OCI-LY7 (cell line): ENCODE data around the gene HDGFL2. TPM values are rescaled to one million over a fixed set of nuclear protein-coding genes. Genes with fewer than 3 reads are reported as not detected.

Experiments used
- BruUV-seq: library from RNA; stranded (reverse); fragments of 400-500 nt; replicated peaks from 2 replicates; lab custom pipeline; 2021; lab: Mats Ljungman, UMichigan
- CTCF ChIA-PET: fragments of 300-600 bp; sonication (Branson Sonifier 250); formaldehyde crosslinking; loops from one replicate; lab custom pipeline; 2022; ENCODE audit warnings: antibody characterized with exemption; ENCODE audit not compliant: unreplicated experiment; lab: Charles Lee
- POLR2A ChIA-PET: fragments of 300-600 bp; sonication (Branson Sonifier 250); formaldehyde crosslinking; loops from one replicate; lab custom pipeline; 2022; ENCODE audit warnings: antibody characterized with exemption; lab: Charles Lee
- DNase-seq: peaks from one replicate; pipeline ENCODE4 v3.0.0-alpha.2; 2015; ENCODE audit warnings: low spot score
- H2AFZ ChIP-seq: fragments of 200-600 bp; sonication (generic), shearing (Covaris generic); 2 replicates; pipeline ENCODE4 v1.6.1; 2014; ENCODE audit warnings: mild to moderate bottlenecking, antibody characterized with exemption, low read length, moderate library complexity
- H3K27ac ChIP-seq: fragments of 200-600 bp; sonication (generic); 2 replicates; pipeline ENCODE4 v1.5.1; 2014; ENCODE audit warnings: mixed run types, low read depth, mild to moderate bottlenecking, moderate library complexity, low read length, inconsistent platforms; ENCODE audit not compliant: poor library complexity, severe bottlenecking
- H3K36me3 ChIP-seq: fragments of 200-600 bp; sonication (generic); 2 replicates; pipeline ENCODE4 v1.6.1; 2014; ENCODE audit warnings: mild to moderate bottlenecking, antibody characterized with exemption, low read length, moderate library complexity, mixed read lengths; ENCODE audit not compliant: insufficient read depth
- H3K4me1 ChIP-seq: fragments of 200-600 bp; sonication (generic); 2 replicates; pipeline ENCODE4 v1.5.1; 2014; ENCODE audit warnings: mild to moderate bottlenecking, low read length; ENCODE audit not compliant: insufficient read depth, poor library complexity, severe bottlenecking
- H3K4me2 ChIP-seq: fragments of 200-600 bp; sonication (generic); 2 replicates; pipeline ENCODE4 v1.6.1; 2014; ENCODE audit warnings: mild to moderate bottlenecking, low read length
- H3K4me3 ChIP-seq: fragments of 200-600 bp; sonication (generic); 2 replicates; pipeline ENCODE4 v1.5.1; 2014; ENCODE audit warnings: mild to moderate bottlenecking, low read depth, low read length; ENCODE audit not compliant: poor library complexity, severe bottlenecking
- H3K79me2 ChIP-seq: fragments of 200-600 bp; sonication (generic); 2 replicates; pipeline ENCODE4 v1.6.1; 2016; ENCODE audit warnings: low read depth, mild to moderate bottlenecking, low read length, moderate library complexity, mixed read lengths; ENCODE audit not compliant: insufficient read depth
- H3K9me2 ChIP-seq: fragments of 200-600 bp; sonication (generic); 2 replicates; pipeline ENCODE4 v1.6.1; 2016; ENCODE audit warnings: mild to moderate bottlenecking, low read length, mixed read lengths; ENCODE audit not compliant: insufficient read depth
- H3K9me3 ChIP-seq: fragments of 200-600 bp; sonication (generic); 2 replicates; pipeline ENCODE4 v1.6.1; 2014; ENCODE audit warnings: mild to moderate bottlenecking, mixed run types, low read length, mixed read lengths
- H4K20me1 ChIP-seq: fragments of 200-600 bp; sonication (generic); 2 replicates; pipeline ENCODE4 v1.6.1; 2014; ENCODE audit warnings: mild to moderate bottlenecking, antibody characterized with exemption, low read length, moderate library complexity, mixed read lengths; ENCODE audit not compliant: insufficient read depth
- CTCF ChIP-seq: fragments of 200-600 bp; sonication (generic); conservative IDR thresholded peaks from 2 replicates; pipeline ENCODE4 v1.5.1; 2014; ENCODE audit warnings: mild to moderate bottlenecking, antibody characterized with exemption, low read length, moderate library complexity, mixed read lengths
- EZH2phosphoT487 ChIP-seq: fragments of 200-600 bp; sonication (generic); IDR thresholded peaks from 2 replicates; pipeline ENCODE4 v1.6.1; 2018; ENCODE audit warnings: low read depth, borderline replicate concordance, mild to moderate bottlenecking, mixed run types, antibody characterized with exemption, low read length, moderate library complexity, mixed read lengths
- intact Hi-C: fragments of 100-400 bp; cut with micrococcal nuclease; formaldehyde crosslinking; loops from one replicate; pipeline ENCODE4 v1.10.0; 2022; ENCODE audit not compliant: unreplicated experiment
- total RNA-seq, 2 experiments: library from RNA; depleted of rRNA in 1 of 2; stranded (reverse); fragments of >200 nt in 1 of 2; shearing (Covaris generic) in 1 of 2; gene quantifications; 2 replicates each; pipeline ENCODE4 v1.2.3, GENCODE V29; 2014 to 2022

Gene HDGFL2
- total RNA-seq, 2 experiments from 2014 or later = 54.5 to 85.9 TPM

DNA sequence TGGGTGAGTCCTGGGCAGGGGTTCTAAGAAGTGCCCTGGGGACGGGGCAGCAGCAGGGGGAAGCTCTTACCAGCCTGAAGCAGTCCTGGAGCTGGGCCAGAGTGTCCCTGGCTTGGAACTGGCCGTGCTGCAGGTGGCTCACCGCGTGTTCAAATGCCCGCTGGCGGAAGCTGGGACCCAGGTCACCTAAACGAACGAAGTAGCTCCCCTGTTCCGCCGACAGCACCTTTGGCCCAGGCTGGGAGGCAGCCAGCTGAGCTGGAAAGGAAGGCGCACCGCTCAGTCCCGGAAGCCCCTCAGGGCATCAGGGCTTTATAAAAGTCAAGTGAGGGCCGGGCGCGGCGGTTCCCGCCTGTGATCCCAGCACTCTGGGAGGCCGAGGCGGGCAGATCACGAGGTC is 36.6 kb downstream of the HDGFL2 start:
- no TSS peak for BruUV-seq
- H3K79me2 ChIP-seq = no peaks in the 10 kb centered on the region
- H3K4me3 ChIP-seq = no peak overlapping the region

GRCh38 chr19:4510435-4511255 is 38.5 kb downstream of the HDGFL2 start:
- no peaks in the 10 kb centered on the region for H3K9me3 ChIP-seq
- H3K4me3 ChIP-seq = no peak overlapping the region
- H3K4me2 ChIP-seq = no peak overlapping the region
- no peaks in the 10 kb centered on the region for H3K79me2 ChIP-seq
- no peaks in the 10 kb centered on the region for H3K36me3 ChIP-seq
- H2AFZ ChIP-seq = no peak overlapping the region
- intact Hi-C loops = no loop called here
- no peak overlapping the region for H3K27ac ChIP-seq
- no peaks in the 10 kb centered on the region for H3K9me2 ChIP-seq
- H3K4me1 ChIP-seq = no peaks in the 10 kb centered on the region
- ChIA-PET POLR2A (no interaction called here), CTCF (no interaction called here)
- no peaks in the 10 kb centered on the region for H4K20me1 ChIP-seq
- TF ChIP-seq CTCF = no peak
- no peak for TF ChIP-seq EZH2phosphoT487
- no TSS peak for BruUV-seq
- DNase-seq = no peak

More for the DNA sequence above, 36.6 kb downstream of the HDGFL2 start:
- no peak overlapping the region for H3K27ac ChIP-seq
- H3K4me1 ChIP-seq = no peaks in the 10 kb centered on the region
- H3K4me2 ChIP-seq = no peak overlapping the region
- TF ChIP-seq EZH2phosphoT487 = no peak
- TF ChIP-seq CTCF = no peak
- ChIA-PET POLR2A (no interaction called here), CTCF (no interaction called here)
- peaks cover 3% of the 10 kb centered on the region; the same call in 1 of the 2 replicates for H3K36me3 ChIP-seq
- H4K20me1 ChIP-seq = no peaks in the 10 kb centered on the region
- DNase-seq = no peak
- H3K9me3 ChIP-seq = no peaks in the 10 kb centered on the region
- intact Hi-C loops = no loop called here
- no peaks in the 10 kb centered on the region for H3K9me2 ChIP-seq
- H2AFZ ChIP-seq = no peak overlapping the region

DNA sequence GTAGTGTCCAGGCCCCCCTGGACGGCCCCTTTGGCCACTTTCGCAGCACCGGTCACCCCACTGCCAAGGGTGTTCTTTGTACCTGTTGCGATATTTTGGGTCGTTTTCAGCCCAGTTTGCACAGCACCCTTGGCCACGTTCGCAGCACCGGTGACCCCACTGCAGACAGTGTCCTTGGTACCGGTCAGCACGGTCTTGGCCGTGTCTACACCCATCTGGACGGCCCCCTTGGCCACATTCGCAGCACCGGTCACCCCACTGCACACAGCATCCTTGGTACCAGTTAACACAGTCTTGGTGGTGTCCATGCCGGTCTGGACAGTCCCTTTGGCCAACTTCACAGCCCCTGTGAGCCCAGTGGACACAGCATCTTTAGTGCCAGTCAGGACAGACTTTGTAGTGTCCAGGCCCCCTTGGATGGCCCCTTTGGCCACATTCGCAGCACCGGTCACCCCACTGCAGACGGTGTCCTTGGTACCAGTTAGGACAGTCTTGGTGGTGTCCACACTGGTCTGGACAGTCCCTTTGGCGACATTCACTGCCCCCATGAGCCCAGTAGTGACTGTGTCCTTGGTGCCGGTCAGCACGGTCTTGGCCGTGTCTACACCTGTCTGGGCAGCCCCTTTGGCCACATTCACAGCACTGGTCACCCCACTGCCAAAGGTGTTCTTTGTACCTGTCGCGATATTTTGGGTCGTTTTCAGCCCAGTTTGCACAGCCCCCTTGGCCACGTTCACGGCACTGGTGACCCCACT is 39.4 kb downstream of the HDGFL2 start:
- POLR2A ChIA-PET = no interaction called here
- TF ChIP-seq CTCF = no peak
- TF ChIP-seq EZH2phosphoT487 = no peak
- H2AFZ ChIP-seq = no peak overlapping the region
- H3K36me3 ChIP-seq = no peaks in the 10 kb centered on the region
- no peaks in the 10 kb centered on the region for H3K9me3 ChIP-seq
- no peak overlapping the region for H3K4me2 ChIP-seq
- no peaks in the 10 kb centered on the region for H3K79me2 ChIP-seq
- no peak for DNase-seq
- H3K9me2 ChIP-seq = no peaks in the 10 kb centered on the region
- H4K20me1 ChIP-seq = no peaks in the 10 kb centered on the region
- no peak overlapping the region for H3K27ac ChIP-seq
- intact Hi-C loops = no loop called here
- no peak overlapping the region for H3K4me3 ChIP-seq
- BruUV-seq = no TSS peak
- CTCF ChIA-PET = no interaction called here
- H3K4me1 ChIP-seq = no peaks in the 10 kb centered on the region
